ENCODE measurements around the gene LILRA2. TPM values are rescaled to one million over a fixed set of nuclear protein-coding genes. Genes with fewer than 3 reads are reported as not detected.
"Not testable (repeated sequence)": the region's sequence is repeated elsewhere in the genome, so short reads cannot be mapped to it uniquely, and the experiment has no call there.

The LILRA2 gene
- total RNA-seq, 1 experiment from 2014 or later = not detected

DNA sequence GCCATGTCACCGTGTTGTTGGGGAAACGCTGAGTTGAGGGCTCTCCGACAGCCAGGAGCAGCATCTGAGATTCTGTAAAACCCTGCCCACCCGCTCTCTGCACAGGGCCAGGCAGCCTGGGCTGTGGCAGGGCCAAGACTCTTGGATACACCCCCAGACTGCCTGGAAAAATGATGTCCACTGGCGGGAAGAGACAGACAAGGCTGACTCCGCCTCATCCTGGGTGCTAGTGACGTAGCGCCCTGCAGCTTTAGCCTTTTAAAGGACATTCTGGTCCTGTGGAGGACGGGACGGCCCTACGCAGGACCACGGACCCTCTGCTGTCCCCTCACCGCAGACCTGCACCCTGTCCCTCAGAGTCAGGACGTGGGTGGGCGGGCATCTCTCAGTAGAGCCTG is 20.7 kb upstream of the LILRA2 start:
- Histone ChIP-seq H3K27ac (no peak overlapping the region), H3K36me3 (no peaks in the 10 kb centered on the region), H3K9me3 (replicated peaks) (no peaks in the 10 kb centered on the region), H3K4me3 (no peak overlapping the region), H3K27me3 (replicated peaks) (no peaks in the 10 kb centered on the region; the same call in 1 of the 2 replicates), H3K4me1 (replicated peaks) (no peaks in the 10 kb centered on the region)
- DNase-seq (ENCODE audit: low read depth in 1 of 2, low spot score in 2 of 2) = no peak

DNA sequence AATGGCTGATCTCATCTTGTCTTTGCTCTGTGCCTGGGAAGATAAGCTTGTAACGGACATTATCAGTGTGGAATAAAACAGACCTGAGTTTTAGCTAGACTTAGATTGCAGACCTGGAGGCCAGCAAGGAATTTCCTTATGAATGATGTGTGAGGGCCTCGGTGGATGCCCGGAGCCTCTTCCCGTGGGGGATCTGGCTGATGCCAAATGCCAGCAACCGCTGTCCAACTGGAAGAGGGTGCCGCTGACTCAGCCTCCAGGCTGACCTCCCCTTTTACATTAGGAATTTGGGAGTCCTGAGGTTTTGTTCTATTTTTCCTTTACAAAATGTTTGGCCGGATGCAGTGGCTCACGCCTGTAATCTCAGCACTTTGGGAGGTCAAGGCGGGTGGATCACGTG is 19.6 kb upstream of the LILRA2 start:
- no peak overlapping the region for H3K4me3 ChIP-seq
- H3K9me3 ChIP-seq (replicated peaks) = no peaks in the 10 kb centered on the region
- no peaks in the 10 kb centered on the region; the same call in 1 of the 2 replicates for H3K27me3 ChIP-seq (replicated peaks)
- no peaks in the 10 kb centered on the region for H3K36me3 ChIP-seq
- no peak for DNase-seq (ENCODE audit: low read depth in 1 of 2, low spot score in 2 of 2)
- H3K27ac ChIP-seq = no peak overlapping the region
- H3K4me1 ChIP-seq (replicated peaks) = no peaks in the 10 kb centered on the region

DNA sequence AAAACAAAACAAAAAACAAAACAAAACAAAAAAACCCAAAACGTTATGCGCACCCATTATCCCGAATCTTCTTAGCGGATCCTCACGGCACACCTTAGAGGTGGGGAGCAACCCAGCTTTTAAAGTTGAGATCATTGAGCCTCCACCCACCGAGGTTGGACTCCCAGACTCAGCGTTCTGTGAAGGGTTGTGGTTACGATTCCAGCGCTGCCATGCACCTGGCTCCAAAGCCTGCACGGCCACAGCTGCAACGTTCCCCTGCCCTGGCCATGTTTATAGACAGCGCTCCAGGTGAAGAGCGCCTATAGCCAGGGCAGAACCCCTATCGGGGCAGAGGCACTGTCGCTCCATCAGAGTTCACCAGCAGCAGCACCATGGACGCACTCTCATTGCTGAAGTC is 18.7 kb upstream of the LILRA2 start:
- Histone ChIP-seq H3K27me3 (replicated peaks) (no peaks in the 10 kb centered on the region; the same call in 1 of the 2 replicates), H3K4me1 (replicated peaks) (no peaks in the 10 kb centered on the region), H3K36me3 (no peaks in the 10 kb centered on the region), H3K9me3 (replicated peaks) (no peaks in the 10 kb centered on the region), H3K4me3 (no peak overlapping the region), H3K27ac (no peak overlapping the region)
- DNase-seq (ENCODE audit: low read depth in 1 of 2, low spot score in 2 of 2) = no peak

DNA sequence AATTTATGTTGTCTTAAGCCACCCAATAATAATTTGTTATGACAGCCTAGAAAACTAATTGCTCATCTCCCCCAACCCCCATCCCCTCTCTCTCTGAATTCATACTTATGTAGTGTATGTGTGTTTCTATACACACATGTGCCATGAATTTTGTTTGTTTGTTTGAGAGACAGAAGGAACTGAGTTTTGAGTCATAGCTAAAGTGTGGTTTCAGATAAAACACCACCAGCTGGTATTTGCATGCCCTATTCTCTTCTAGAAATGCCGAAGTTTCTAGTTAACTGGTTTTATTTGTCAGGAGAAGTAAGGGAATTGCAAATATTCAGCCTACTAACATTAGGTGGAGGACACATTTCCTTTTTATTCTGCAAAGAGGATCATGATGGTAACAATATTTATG is 17.4 kb upstream of the LILRA2 start:
- Histone ChIP-seq H3K4me1 (replicated peaks) (no peaks in the 10 kb centered on the region), H3K4me3 (no peak overlapping the region), H3K27me3 (replicated peaks) (no peaks in the 10 kb centered on the region; the same call in 1 of the 2 replicates), H3K36me3 (no peaks in the 10 kb centered on the region), H3K9me3 (replicated peaks) (no peaks in the 10 kb centered on the region), H3K27ac (no peak overlapping the region)
- no peak for DNase-seq (ENCODE audit: low read depth in 1 of 2, low spot score in 2 of 2)

DNA sequence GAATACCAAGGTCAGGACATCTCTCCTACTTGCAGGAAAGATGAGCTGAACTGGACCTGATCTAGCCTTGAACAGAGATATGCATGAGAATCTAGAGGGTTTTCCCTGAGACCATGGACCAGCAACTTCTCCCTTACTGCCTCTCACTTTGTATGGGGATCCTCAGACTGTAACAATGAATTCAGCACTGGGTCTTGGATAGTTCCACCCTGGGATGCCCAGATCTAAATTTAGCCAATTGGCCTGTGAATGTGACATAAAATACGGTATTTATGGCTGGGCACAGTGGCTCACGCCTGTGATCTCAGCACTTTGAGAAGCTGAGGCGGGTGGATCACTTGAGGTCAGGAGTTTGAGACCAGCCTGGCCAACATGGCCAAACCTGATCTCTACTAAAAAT is 15.3 kb upstream of the LILRA2 start:
- Histone ChIP-seq H3K27ac (no peak overlapping the region), H3K27me3 (replicated peaks) (no peaks in the 10 kb centered on the region; the same call in 1 of the 2 replicates), H3K4me3 (no peak overlapping the region), H3K9me3 (replicated peaks) (no peaks in the 10 kb centered on the region), H3K4me1 (replicated peaks) (no peaks in the 10 kb centered on the region), H3K36me3 (no peaks in the 10 kb centered on the region)
- DNase-seq (ENCODE audit: low read depth in 1 of 2, low spot score in 2 of 2) = no peak

DNA sequence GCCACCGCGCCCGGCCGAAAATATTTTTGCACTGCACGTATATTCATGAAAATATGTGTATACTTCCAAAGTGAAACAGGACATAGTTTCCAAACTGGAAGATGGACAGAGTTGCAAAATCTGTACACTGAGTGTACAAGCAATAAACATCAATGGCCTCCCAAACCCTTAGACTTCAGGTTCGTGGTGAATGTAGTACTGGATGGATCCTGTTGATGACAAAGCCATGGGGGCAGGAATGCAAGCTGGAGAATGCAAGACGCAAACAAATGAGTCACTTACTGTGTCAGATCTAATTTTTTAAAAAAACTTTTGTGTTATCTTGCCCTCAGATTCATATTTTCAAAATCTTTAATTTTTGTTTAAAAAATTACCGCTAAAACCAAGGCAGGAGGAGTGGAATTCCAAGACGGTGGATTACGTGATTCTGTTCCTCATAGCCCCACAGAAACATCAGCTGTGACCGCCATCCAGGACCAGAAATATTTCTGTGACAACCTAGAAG is 12.7 kb upstream of the LILRA2 start:
- H3K4me3 ChIP-seq = no peak overlapping the region
- no peaks in the 10 kb centered on the region for H3K4me1 ChIP-seq (replicated peaks)
- no peaks in the 10 kb centered on the region for H3K36me3 ChIP-seq
- no peak for DNase-seq (ENCODE audit: low read depth in 1 of 2, low spot score in 2 of 2)
- no peak overlapping the region for H3K27ac ChIP-seq
- no peaks in the 10 kb centered on the region; the same call in 1 of the 2 replicates for H3K27me3 ChIP-seq (replicated peaks)
- no peaks in the 10 kb centered on the region for H3K9me3 ChIP-seq (replicated peaks)

DNA sequence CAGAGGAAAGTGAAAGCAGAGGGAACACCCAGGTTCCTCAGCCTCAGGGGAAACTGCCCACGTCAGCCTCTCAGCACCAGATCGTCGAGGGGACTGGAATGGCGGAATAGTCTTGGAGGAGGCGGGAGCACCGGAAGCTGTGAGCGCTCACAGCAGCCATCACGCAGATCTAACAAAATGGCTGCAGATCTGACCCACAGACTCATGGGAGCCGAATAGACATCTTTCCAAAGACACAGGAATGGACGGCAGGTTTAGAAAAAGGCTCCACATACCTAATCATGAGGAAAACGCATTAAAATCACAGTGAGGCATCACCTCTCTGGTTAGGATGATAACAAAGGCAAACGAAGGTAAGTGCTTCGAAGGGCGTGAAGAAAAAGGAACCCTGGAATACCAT is 11.8 kb upstream of the LILRA2 start:
- Histone ChIP-seq H3K27ac (no peak overlapping the region), H3K27me3 (replicated peaks) (no peaks in the 10 kb centered on the region), H3K4me1 (replicated peaks) (no peaks in the 10 kb centered on the region), H3K36me3 (no peaks in the 10 kb centered on the region), H3K4me3 (no peak overlapping the region), H3K9me3 (replicated peaks) (no peaks in the 10 kb centered on the region)
- no peak for DNase-seq (ENCODE audit: low read depth in 1 of 2, low spot score in 2 of 2)

DNA sequence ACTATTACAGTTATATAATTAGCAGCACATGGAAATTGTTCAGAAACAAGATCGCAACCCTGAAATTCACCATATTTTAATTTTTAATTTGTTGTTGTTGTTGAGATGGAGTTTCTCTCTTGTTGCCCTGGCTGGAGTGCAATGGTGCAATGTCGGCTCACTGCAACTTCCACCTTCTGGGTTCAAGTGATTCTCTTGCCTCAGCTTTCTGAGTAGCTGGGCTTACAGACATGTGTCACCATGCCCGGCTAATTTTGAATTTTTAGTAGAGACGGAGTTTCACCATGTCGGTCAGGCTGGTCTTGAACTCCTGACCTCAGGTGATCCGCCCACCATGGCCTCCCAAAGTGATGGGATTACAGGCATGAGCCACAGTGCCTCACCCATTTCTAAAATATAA is 10.4 kb upstream of the LILRA2 start:
- not testable (repeated sequence) for H3K36me3 ChIP-seq; H3K4me3 ChIP-seq; H3K27ac ChIP-seq; DNase-seq (ENCODE audit: low read depth in 1 of 2, low spot score in 2 of 2); H3K27me3 ChIP-seq (replicated peaks); H3K4me1 ChIP-seq (replicated peaks); H3K9me3 ChIP-seq (replicated peaks)

DNA sequence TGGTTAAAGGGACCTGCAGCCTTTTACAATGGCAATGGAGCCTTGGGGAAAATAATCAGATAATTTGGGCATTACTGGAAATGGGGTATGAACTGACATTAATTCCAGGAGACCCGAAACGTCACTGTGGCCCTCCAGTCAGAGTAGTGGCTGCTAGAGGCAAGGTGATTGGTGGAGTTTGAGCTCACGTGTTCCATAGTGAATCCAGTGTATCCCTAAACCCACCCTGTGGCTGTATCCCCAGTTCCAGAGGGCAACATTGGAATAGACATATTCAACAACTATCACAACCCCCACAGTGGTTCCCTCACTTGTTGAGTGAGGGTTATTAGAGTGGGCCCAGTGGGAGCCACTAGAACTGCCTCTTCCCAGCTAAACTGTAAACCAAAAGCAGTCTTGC is 3.3 kb upstream of the LILRA2 start:
- Histone ChIP-seq H3K27ac (no peak overlapping the region), H3K4me1 (replicated peaks) (no peaks in the 10 kb centered on the region), H3K9me3 (replicated peaks) (no peaks in the 10 kb centered on the region), H3K4me3 (no peak overlapping the region), H3K27me3 (replicated peaks) (no peaks in the 10 kb centered on the region), H3K36me3 (no peaks in the 10 kb centered on the region)
- DNase-seq (ENCODE audit: low read depth in 1 of 2, low spot score in 2 of 2) = no peak

DNA sequence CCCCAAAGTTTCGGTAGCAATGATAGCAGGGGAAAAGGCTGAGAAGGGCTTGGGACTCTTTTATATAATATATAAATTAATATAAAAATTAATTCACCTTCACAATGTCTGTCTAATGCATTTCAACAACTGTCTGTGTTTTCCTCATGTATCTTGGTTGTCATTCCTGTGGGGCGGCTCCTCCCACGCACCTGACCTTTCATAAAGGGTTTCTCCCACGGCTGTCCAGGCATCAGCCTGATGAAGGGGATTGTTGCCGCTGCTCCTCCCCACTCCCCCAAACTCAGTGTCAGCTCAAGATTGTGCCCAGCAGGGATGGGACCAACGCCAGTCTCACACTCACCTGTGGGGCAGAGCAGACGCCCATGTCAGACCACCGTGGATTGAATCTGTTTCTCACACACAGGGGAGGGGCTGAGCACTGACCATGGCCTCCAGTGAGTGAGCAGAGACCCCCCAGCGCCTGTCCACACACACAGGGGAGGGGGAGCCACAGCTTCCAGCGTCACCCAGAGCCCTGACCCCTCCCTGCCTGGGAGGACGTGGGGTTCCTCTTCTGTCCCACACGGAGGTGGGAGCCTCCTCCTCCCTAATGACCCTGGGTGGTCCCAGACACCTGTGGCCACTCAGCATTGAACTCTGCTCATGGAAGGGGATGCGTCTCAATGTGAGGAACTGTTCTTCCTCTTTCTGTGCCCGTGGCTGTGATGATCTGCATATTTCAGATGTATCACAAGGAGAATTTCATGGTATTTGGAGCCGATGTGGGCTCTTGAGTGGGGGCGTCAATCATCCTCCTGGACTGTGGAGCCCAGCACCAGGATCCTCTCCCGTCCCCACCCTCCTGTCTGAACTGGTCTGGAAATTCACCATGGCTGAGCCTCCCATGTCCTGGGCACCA is 1.6 kb upstream of the LILRA2 start:
- H3K4me1 ChIP-seq (replicated peaks); H3K9me3 ChIP-seq (replicated peaks); H3K36me3 ChIP-seq; H3K27me3 ChIP-seq (replicated peaks); H3K27ac ChIP-seq; DNase-seq (ENCODE audit: low read depth in 1 of 2, low spot score in 2 of 2); H3K4me3 ChIP-seq: not testable (repeated sequence)

DNA sequence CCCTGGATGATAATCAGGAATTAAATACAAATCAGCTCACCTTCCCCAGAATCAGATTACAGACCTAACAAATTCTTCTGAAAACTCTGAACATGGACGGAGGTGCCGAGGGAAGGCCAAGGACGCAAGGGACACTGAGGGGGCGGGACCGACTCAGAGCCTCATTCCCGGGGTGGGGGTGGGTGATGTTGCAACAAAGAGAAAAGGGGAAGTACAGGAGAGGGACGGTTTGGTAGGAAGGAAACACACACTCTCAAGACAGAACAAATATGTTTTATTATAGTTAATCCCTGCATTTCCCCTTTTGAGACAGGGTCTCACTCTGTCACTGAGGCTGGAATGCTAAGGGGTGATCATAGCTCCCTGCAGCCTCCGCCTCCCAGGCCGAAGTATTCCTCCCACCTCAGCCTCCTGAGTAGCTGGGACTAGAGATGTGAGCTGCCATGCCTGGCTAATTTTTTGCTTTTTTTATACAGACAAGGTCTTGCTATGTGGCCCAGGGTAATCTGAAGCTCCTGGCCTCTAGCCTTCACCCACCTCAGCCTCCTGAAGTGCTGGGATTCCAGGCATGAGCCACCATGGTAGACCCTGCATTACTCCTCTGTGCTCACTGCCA is 786 bp upstream of the LILRA2 start:
- no peak overlapping the region for H3K4me3 ChIP-seq
- H3K4me1 ChIP-seq (replicated peaks) = no peaks in the 10 kb centered on the region
- H3K27me3 ChIP-seq (replicated peaks) = no peaks in the 10 kb centered on the region
- H3K27ac ChIP-seq = no peak overlapping the region
- DNase-seq (ENCODE audit: low read depth in 1 of 2, low spot score in 2 of 2) = no peak
- no peaks in the 10 kb centered on the region for H3K9me3 ChIP-seq (replicated peaks)
- no peaks in the 10 kb centered on the region for H3K36me3 ChIP-seq

DNA sequence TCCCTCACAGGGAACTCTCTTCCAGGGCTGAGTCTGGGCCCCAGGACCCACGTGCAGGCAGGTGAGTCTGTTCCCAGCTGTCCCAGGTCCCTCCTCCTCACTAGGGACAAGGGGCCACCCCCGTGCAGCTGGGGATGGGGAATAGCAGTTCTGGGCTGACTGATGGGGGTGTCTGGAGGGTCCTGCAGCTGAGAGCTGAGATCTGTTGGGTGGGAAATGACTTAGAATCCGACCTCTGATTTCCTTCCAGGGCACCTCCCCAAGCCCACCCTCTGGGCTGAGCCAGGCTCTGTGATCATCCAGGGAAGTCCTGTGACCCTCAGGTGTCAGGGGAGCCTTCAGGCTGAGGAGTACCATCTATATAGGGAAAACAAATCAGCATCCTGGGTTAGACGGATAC is 461 bp downstream of the LILRA2 start:
- H3K27ac ChIP-seq = no peak overlapping the region
- no peaks in the 10 kb centered on the region for H3K4me1 ChIP-seq (replicated peaks)
- H3K27me3 ChIP-seq (replicated peaks) = no peaks in the 10 kb centered on the region
- no peak overlapping the region for H3K4me3 ChIP-seq
- H3K9me3 ChIP-seq (replicated peaks) = no peaks in the 10 kb centered on the region
- H3K36me3 ChIP-seq = no peaks in the 10 kb centered on the region
- DNase-seq (ENCODE audit: low read depth in 1 of 2, low spot score in 2 of 2) = no peak

DNA sequence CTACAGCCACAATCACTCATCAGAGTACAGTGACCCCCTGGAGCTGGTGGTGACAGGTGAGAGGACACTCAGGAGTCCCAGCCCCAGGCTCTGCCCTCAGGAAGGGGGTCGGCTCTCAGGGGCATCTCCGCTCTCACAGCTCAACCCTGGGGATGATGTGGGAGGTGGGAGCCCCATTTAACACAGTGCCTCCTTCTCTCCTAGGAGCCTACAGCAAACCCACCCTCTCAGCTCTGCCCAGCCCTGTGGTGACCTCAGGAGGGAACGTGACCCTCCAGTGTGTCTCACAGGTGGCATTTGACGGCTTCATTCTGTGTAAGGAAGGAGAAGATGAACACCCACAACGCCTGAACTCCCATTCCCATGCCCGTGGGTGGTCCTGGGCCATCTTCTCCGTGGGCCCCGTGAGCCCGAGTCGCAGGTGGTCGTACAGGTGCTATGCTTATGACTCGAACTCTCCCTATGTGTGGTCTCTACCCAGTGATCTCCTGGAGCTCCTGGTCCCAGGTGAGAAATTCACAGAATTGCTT is 1.0 kb downstream of the LILRA2 start:
- Histone ChIP-seq H3K4me3 (no peak overlapping the region), H3K9me3 (replicated peaks) (no peaks in the 10 kb centered on the region), H3K4me1 (replicated peaks) (no peaks in the 10 kb centered on the region), H3K27me3 (replicated peaks) (no peaks in the 10 kb centered on the region), H3K27ac (no peak overlapping the region), H3K36me3 (no peaks in the 10 kb centered on the region)
- peak in 1 of 2 experiments; percentile 41 for DNase-seq (ENCODE audit: low read depth in 1 of 2, low spot score in 2 of 2)

DNA sequence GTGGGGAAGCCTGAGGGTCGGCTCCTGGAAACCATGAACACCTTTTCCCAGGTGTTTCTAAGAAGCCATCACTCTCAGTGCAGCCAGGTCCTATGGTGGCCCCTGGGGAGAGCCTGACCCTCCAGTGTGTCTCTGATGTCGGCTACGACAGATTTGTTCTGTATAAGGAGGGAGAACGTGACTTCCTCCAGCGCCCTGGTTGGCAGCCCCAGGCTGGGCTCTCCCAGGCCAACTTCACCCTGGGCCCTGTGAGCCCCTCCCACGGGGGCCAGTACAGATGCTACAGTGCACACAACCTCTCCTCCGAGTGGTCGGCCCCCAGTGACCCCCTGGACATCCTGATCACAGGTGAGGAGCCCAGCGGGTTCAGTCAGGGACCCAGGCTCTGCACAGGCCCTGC is 1.6 kb downstream of the LILRA2 start:
- H3K27ac ChIP-seq; H3K4me3 ChIP-seq; DNase-seq (ENCODE audit: low read depth in 1 of 2, low spot score in 2 of 2); H3K27me3 ChIP-seq (replicated peaks); H3K4me1 ChIP-seq (replicated peaks); H3K36me3 ChIP-seq; H3K9me3 ChIP-seq (replicated peaks): not testable (repeated sequence)
